ENCODE measurements around the gene OR4M1.
"Not testable (repeated sequence)": the region's sequence is repeated elsewhere in the genome, so short reads cannot be mapped to it uniquely, and the experiment has no call there.

- not testable (repeated sequence) for TF ChIP-seq POLR2AphosphoS5 (IDR thresholded peaks at IDR 0.05); POLR2A (IDR thresholded peaks at IDR 0.05; ENCODE audit: low read depth); CTCF (IDR thresholded peaks at IDR 0.05); EP300 (IDR thresholded peaks at IDR 0.05)
Measured at GRCh38 chr14:19787318-19787717, 14.0 kb downstream of the OR4M1 start.
